Sciatic nerve (tissue), 2 donors: ENCODE data around the gene C16orf78. TPM values are rescaled to one million over a fixed set of nuclear protein-coding genes. Genes with fewer than 3 reads are reported as not detected.

Experiments used
- ATAC-seq: fragments of 200-7000 bp; cut with Tn5 transposase; one replicate; pipeline ENCODE4 v1.9.1; 2020; ENCODE audit warnings: mild to moderate bottlenecking, moderate library complexity
- DNase-seq: peaks from one replicate; pipeline ENCODE4 v3.0.0-alpha.2; 2020; ENCODE audit warnings: low spot score
- intact Hi-C: fragments of 100-400 bp; cut with DNase I; formaldehyde crosslinking; loops from one replicate; pipeline ENCODE4 v1.14.2; 2022
- total RNA-seq: library from RNA; stranded (reverse); fragmentation: NEBNext Ultra II Directional; extraction: Animal tissue kit (Norgen Biotek cat#: 25700); gene quantifications from one replicate; pipeline ENCODE4 v1.2.1, GENCODE V29; 2021
- donor health status: DM: no; HTN: no; CAD: no.
- donor health status: DM: no; HTN: no; CAD: no.

C16orf78 gene
- not detected for total RNA-seq

- DNase-seq (no peak), ATAC-seq (no peak)
- intact Hi-C loops: no loop called here
Observed at GRCh38 chr16:49373504-49373903, at the start of gene C16orf78. Gene C16orf78 (plus strand): TSS chr16:49373804. CDS start chr16:49373940, 136 bp downstream.

- ATAC-seq (no peak), DNase-seq (no peak)
- intact Hi-C loops: no loop called here
Observed at GRCh38 chr16:49324703-49325102, 48.9 kb upstream of the C16orf78 start.

- DNase-seq (no peak), ATAC-seq (no peak)
- intact Hi-C loops: no loop called here
Observed at GRCh38 chr16:49327466-49327865, 46.1 kb upstream of the C16orf78 start.

- DNase-seq: no peak
- no peak for ATAC-seq
- intact Hi-C loops: no loop called here
Observed at GRCh38 chr16:49328325-49328724, 45.3 kb upstream of the C16orf78 start.

- no peak for ATAC-seq
Observed at GRCh38 chr16:49330562-49331201, 42.9 kb upstream of the C16orf78 start.

GRCh38 chr16:49332589-49333258, 40.9 kb upstream of the C16orf78 start:
- no peak for DNase-seq
- intact Hi-C loops: no loop called here
- ATAC-seq: no peak

More at GRCh38 chr16:49330562-49331201, 42.9 kb upstream of the C16orf78 start:
- DNase-seq: no peak
- intact Hi-C loops: no loop called here

- no peak for ATAC-seq
- intact Hi-C loops: no loop called here
- no peak for DNase-seq
Observed at GRCh38 chr16:49333259-49333597, 40.4 kb upstream of the C16orf78 start.

GRCh38 chr16:49335828-49336227, 37.8 kb upstream of the C16orf78 start:
- intact Hi-C loops: no loop called here
- ATAC-seq (no peak), DNase-seq (no peak)

GRCh38 chr16:49336581-49336980, 37.0 kb upstream of the C16orf78 start:
- intact Hi-C loops: no loop called here
- no peak for DNase-seq
- no peak for ATAC-seq

- DNase-seq: no peak
- intact Hi-C loops: no loop called here
- no peak for ATAC-seq
Observed at GRCh38 chr16:49337814-49338350, 35.7 kb upstream of the C16orf78 start.

- no peak for ATAC-seq
- intact Hi-C loops: no loop called here
- no peak for DNase-seq
Observed at GRCh38 chr16:49338611-49339265, 34.9 kb upstream of the C16orf78 start.

- DNase-seq (no peak), ATAC-seq (no peak)
- intact Hi-C loops: no loop called here
Observed at GRCh38 chr16:49340466-49340865, 33.1 kb upstream of the C16orf78 start.

- ATAC-seq: no peak
- intact Hi-C loops: no loop called here
Observed at GRCh38 chr16:49341706-49342105, 31.9 kb upstream of the C16orf78 start.

GRCh38 chr16:49342336-49343265, 31.0 kb upstream of the C16orf78 start:
- ATAC-seq (no peak), DNase-seq (no peak)
- intact Hi-C loops: no loop called here

More at GRCh38 chr16:49341706-49342105, 31.9 kb upstream of the C16orf78 start:
- DNase-seq: no peak

GRCh38 chr16:49343291-49343690, 30.3 kb upstream of the C16orf78 start:
- no peak for ATAC-seq
- intact Hi-C loops: no loop called here
- no peak for DNase-seq

- no peak for ATAC-seq
- intact Hi-C loops: no loop called here
- DNase-seq: no peak
Observed at GRCh38 chr16:49344401-49344800, 29.2 kb upstream of the C16orf78 start.

- intact Hi-C loops: no loop called here
- ATAC-seq (no peak), DNase-seq (no peak)
Observed at GRCh38 chr16:49345829-49346228, 27.8 kb upstream of the C16orf78 start.

GRCh38 chr16:49346459-49346858, 27.1 kb upstream of the C16orf78 start:
- DNase-seq (no peak), ATAC-seq (no peak)
- intact Hi-C loops: no loop called here

- DNase-seq (no peak), ATAC-seq (no peak)
- intact Hi-C loops: no loop called here
Observed at GRCh38 chr16:49347476-49347875, 26.1 kb upstream of the C16orf78 start.
